Chondrocyte (in vitro differentiated cells): ENCODE results near the gene AKAP13. TPM values are rescaled to one million over a fixed set of nuclear protein-coding genes. Genes with fewer than 3 reads are reported as not detected.

Experiments used
- DNase-seq: peaks from one replicate; pipeline ENCODE4 v3.0.0; 2021; ENCODE audit warnings: mixed read lengths, low spot score
- H3K27ac Mint-ChIP-seq: one replicate; pipeline ENCODE4 v1.8.0; 2021; ENCODE audit warnings: mild to moderate bottlenecking, moderate library complexity, mixed read lengths; ENCODE audit not compliant: unreplicated experiment
- H3K27me3 Mint-ChIP-seq: 2 replicates; pipeline ENCODE4 v1.8.0; 2021; ENCODE audit warnings: low read depth, mixed read lengths
- H3K36me3 Mint-ChIP-seq: 2 replicates; pipeline ENCODE4 v1.8.0; 2021; ENCODE audit warnings: low read depth, mixed read lengths
- H3K4me1 Mint-ChIP-seq: 2 replicates; pipeline ENCODE4 v1.8.0; 2021; ENCODE audit warnings: low read depth, mild to moderate bottlenecking, mixed read lengths
- H3K4me3 Mint-ChIP-seq: one replicate; pipeline ENCODE4 v1.8.0; 2021; ENCODE audit warnings: mild to moderate bottlenecking, moderate library complexity, mixed read lengths; ENCODE audit not compliant: unreplicated experiment
- H3K9me3 Mint-ChIP-seq: 2 replicates; pipeline ENCODE4 v1.8.0; 2021; ENCODE audit warnings: low read depth, mixed read lengths
- total RNA-seq: library from RNA; stranded (reverse); gene quantifications from 3 replicates; pipeline ENCODE4 v1.2.1, GENCODE V29; 2021
- TF ChIP-seq, protein P1 (sequence below): fragments of 200-600 bp; sonication (generic); IDR thresholded peaks from 2 replicates; pipeline ENCODE4 v1.5.0; 2021; ENCODE audit warnings: antibody characterized with exemption, mild to moderate bottlenecking, moderate library complexity

AKAP13 gene
- total RNA-seq, 1 donor from 2014 or later, result 80.6 TPM

DNA sequence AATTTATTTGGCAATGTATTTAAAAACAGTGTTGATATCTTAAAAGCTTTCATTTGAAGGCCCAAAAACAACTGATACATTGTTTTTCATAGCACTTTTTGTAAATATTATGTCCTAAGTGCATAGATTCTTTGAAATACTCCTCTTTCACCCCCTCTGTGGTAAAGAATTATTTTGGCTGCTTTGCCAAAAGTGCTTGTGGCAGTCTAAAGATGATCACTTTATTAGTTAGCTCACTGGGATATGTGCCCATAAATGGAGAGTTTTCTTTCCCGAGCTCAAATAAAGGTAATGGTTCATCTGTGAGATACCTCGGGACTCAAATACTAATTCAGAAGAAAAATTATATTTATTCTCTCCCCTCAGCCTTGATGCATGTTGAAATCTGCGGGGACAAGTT lies 16.7 kb downstream of the AKAP13 start:
- Mint-ChIP-seq H3K27ac (no peak overlapping the region), H3K4me1 (peaks cover 43% of the 10 kb centered on the region), H3K27me3 (no peaks in the 10 kb centered on the region), H3K9me3 (no peaks in the 10 kb centered on the region), H3K4me3 (no peak overlapping the region), H3K36me3 (no peaks in the 10 kb centered on the region)
- TF ChIP-seq, protein P1, sequence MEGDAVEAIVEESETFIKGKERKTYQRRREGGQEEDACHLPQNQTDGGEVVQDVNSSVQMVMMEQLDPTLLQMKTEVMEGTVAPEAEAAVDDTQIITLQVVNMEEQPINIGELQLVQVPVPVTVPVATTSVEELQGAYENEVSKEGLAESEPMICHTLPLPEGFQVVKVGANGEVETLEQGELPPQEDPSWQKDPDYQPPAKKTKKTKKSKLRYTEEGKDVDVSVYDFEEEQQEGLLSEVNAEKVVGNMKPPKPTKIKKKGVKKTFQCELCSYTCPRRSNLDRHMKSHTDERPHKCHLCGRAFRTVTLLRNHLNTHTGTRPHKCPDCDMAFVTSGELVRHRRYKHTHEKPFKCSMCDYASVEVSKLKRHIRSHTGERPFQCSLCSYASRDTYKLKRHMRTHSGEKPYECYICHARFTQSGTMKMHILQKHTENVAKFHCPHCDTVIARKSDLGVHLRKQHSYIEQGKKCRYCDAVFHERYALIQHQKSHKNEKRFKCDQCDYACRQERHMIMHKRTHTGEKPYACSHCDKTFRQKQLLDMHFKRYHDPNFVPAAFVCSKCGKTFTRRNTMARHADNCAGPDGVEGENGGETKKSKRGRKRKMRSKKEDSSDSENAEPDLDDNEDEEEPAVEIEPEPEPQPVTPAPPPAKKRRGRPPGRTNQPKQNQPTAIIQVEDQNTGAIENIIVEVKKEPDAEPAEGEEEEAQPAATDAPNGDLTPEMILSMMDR, result no peak
- no peak for DNase-seq

DNA sequence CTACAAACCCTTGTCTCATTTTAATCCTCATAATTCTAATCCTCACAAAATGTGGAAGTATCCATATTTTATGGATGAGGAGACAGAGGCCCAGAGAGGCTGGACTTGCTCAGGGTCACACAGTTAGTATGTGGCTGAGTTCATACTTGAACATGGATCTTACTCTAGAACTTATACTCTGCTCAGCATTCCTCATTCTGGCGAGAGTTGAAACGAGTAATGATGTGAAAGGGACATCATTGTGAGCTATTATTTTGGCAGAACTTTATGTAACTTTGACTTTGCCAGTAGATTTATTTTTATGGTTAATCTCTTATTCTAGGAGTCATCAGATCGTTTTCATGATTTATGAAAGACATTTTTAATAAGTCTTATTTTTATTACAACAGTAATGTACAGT lies 17.5 kb downstream of the AKAP13 start:
- TF ChIP-seq, protein P1, result no peak
- Mint-ChIP-seq H3K4me3 (no peak overlapping the region), H3K27ac (no peak overlapping the region), H3K9me3 (no peaks in the 10 kb centered on the region), H3K4me1 (peaks cover 46% of the 10 kb centered on the region), H3K36me3 (no peaks in the 10 kb centered on the region), H3K27me3 (no peaks in the 10 kb centered on the region)
- DNase-seq, result no peak

DNA sequence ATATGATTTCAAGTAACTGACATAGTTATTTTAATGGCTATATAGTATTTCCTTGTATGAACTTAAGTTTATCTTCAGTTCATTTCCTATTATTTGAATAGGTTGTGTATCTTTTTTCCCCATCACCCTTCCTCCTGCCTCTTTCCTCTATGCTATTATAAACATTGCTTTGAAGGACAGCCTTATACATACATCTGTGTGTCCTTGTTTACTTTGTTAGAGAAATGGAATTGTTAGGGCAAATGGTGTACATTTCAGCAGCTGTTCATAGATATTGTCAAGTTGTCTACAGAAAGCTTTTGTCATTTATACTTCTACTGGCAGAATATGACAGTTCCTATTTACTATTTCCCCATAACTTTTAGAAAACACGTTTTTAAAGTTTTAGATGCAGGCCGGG lies 18.4 kb downstream of the AKAP13 start:
- no peak for DNase-seq
- Mint-ChIP-seq H3K9me3 (no peaks in the 10 kb centered on the region), H3K4me3 (no peak overlapping the region), H3K27me3 (no peaks in the 10 kb centered on the region), H3K36me3 (no peaks in the 10 kb centered on the region), H3K27ac (no peak overlapping the region), H3K4me1 (peaks cover 46% of the 10 kb centered on the region)
- TF ChIP-seq, protein P1, result no peak

DNA sequence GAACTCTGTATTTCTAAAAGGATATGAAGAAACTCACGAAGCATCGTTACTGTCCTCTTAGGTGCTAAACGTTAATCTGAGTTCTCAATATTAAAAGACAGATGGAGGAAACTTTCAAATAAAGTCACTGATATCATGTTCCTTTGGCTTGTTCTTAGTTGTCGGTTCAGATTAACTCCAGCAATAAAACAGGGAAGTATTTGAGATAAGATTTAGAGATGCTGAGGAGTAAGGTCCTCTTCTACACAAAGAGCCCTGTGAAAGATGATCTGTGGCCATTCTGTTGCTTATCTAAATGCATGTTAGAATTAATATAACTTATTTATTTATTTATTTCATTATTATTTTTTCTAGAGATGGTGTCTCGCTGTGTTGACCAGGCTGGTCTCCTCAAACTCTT lies 19.2 kb downstream of the AKAP13 start:
- H3K4me3 Mint-ChIP-seq, result no peak overlapping the region
- no peaks in the 10 kb centered on the region for H3K27me3 Mint-ChIP-seq
- peaks cover 46% of the 10 kb centered on the region for H3K4me1 Mint-ChIP-seq
- no peaks in the 10 kb centered on the region for H3K9me3 Mint-ChIP-seq
- H3K36me3 Mint-ChIP-seq, result no peaks in the 10 kb centered on the region
- DNase-seq, result no peak
- H3K27ac Mint-ChIP-seq, result no peak overlapping the region
- TF ChIP-seq, protein P1, result no peak

DNA sequence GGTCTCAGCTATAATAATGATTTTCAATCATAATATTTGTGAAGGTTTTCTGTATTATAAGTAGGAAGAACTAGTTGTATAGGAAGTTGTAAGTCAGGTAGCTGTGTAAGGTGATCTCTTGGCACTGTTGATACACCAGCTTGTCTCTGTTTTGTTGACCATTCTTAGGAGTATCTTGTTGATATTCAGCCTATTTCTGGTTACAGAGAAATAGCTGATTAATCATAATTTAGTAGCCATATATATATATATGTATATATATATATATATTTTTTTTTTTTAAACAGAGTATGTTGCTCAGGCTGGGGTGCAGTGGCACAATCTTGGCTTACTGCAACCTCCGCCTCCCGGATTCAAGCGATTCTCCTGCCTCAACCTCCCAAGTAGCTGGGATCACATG lies 20.2 kb downstream of the AKAP13 start:
- Mint-ChIP-seq H3K27ac (no peak overlapping the region), H3K27me3 (no peaks in the 10 kb centered on the region), H3K9me3 (no peaks in the 10 kb centered on the region), H3K36me3 (no peaks in the 10 kb centered on the region), H3K4me1 (peaks cover 51% of the 10 kb centered on the region), H3K4me3 (no peak overlapping the region)
- TF ChIP-seq, protein P1, result no peak
- no peak for DNase-seq
